ENCODE results near the gene MRPL44. TPM values are rescaled to one million over a fixed set of nuclear protein-coding genes. Genes with fewer than 3 reads are reported as not detected.

Gene MRPL44
- total RNA-seq, 2 donors from 2014 or later = 21.8 to 43.7 TPM

GRCh38 chr2:223923976-223924375 lies 33.3 kb upstream of the MRPL44 start:
- Histone ChIP-seq H3K36me3 (no peaks in the 10 kb centered on the region), H3K9me3 (peaks cover 0 to 6% of the 10 kb centered on the region in 2 donors), H3K4me1 (peaks cover 0 to 12% of the 10 kb centered on the region in 2 donors), H3K4me3 (no peak overlapping the region), H3K27me3 (no peaks in the 10 kb centered on the region), H3K27ac (no peak overlapping the region)
- TF ChIP-seq CTCF (IDR thresholded peaks at IDR 0.05) = no peak
- no peak for DNase-seq (ENCODE audit: low spot score)

- peaks cover 0 to 6% of the 10 kb centered on the region in 2 donors for H3K9me3 ChIP-seq
- H3K4me3 ChIP-seq = no peak overlapping the region
- H3K27me3 ChIP-seq = no peaks in the 10 kb centered on the region
- TF ChIP-seq CTCF (IDR thresholded peaks at IDR 0.05) = no peak
- H3K4me1 ChIP-seq = peaks cover 0 to 18% of the 10 kb centered on the region in 2 donors
- DNase-seq (ENCODE audit: low spot score) = no peak
- H3K27ac ChIP-seq = no peak overlapping the region
- no peaks in the 10 kb centered on the region for H3K36me3 ChIP-seq
Observed at GRCh38 chr2:223925106-223925505, 32.2 kb upstream of the MRPL44 start.

- peaks cover 0 to 33% of the 10 kb centered on the region in 2 donors for H3K4me1 ChIP-seq
- TF ChIP-seq CTCF (IDR thresholded peaks at IDR 0.05) = no peak
- H3K4me3 ChIP-seq = no peak overlapping the region
- no peak for DNase-seq (ENCODE audit: low spot score)
- H3K9me3 ChIP-seq = peaks cover 0 to 6% of the 10 kb centered on the region in 2 donors
- H3K36me3 ChIP-seq = no peaks in the 10 kb centered on the region
- no peak overlapping the region for H3K27ac ChIP-seq
- H3K27me3 ChIP-seq = no peaks in the 10 kb centered on the region
Observed at GRCh38 chr2:223928113-223929006, 28.9 kb upstream of the MRPL44 start.

GRCh38 chr2:223929571-223930102 lies 27.6 kb upstream of the MRPL44 start:
- peaks cover 0 to 6% of the 10 kb centered on the region in 2 donors for H3K9me3 ChIP-seq
- no peaks in the 10 kb centered on the region for H3K36me3 ChIP-seq
- no peak for DNase-seq (ENCODE audit: low spot score)
- H3K4me3 ChIP-seq = no peak overlapping the region
- no peak for TF ChIP-seq CTCF (IDR thresholded peaks at IDR 0.05)
- no peaks in the 10 kb centered on the region for H3K27me3 ChIP-seq
- H3K4me1 ChIP-seq = peaks cover 0 to 43% of the 10 kb centered on the region in 2 donors
- H3K27ac ChIP-seq = peak overlapping the region; percentile 73 to 78

GRCh38 chr2:223930103-223930976 lies 26.9 kb upstream of the MRPL44 start:
- Histone ChIP-seq H3K36me3 (no peaks in the 10 kb centered on the region), H3K4me1 (peaks cover 0 to 50% of the 10 kb centered on the region in 2 donors), H3K4me3 (no peak overlapping the region), H3K27ac (peak overlapping the region; percentile 73 to 78), H3K9me3 (peaks cover 0 to 6% of the 10 kb centered on the region in 2 donors), H3K27me3 (no peaks in the 10 kb centered on the region)
- TF ChIP-seq CTCF (IDR thresholded peaks at IDR 0.05) = no peak
- peak; percentile 75 for DNase-seq (ENCODE audit: low spot score)
